GM06990 (cell line): ENCODE measurements around the gene CELF2.
"Not testable (repeated sequence)": the region's sequence is repeated elsewhere in the genome, so short reads cannot be mapped to it uniquely, and the experiment has no call there.

Experiments used
- DNase-seq: peaks from one replicate; pipeline ENCODE4 v3.0.0-alpha.2; 2011; ENCODE audit not compliant: insufficient read length; ENCODE audit errors: extremely low read depth
- H3K27me3 ChIP-seq: replicated peaks from 2 replicates; pipeline ENCODE4 v1.6.0; 2011; ENCODE audit warnings: low read length; ENCODE audit not compliant: control insufficient read depth, insufficient read depth
- H3K36me3 ChIP-seq: 2 replicates; pipeline ENCODE4 v1.5.1; 2011; ENCODE audit warnings: low read length; ENCODE audit not compliant: control insufficient read depth, insufficient read depth
- H3K4me3 ChIP-seq: replicated peaks from 2 replicates; pipeline ENCODE4 v1.5.1; 2011; ENCODE audit warnings: low read depth, mild to moderate bottlenecking, control low read depth, low read length
- TF ChIP-seq, protein P1 (sequence below): IDR thresholded peaks from 2 replicates; pipeline ENCODE4 v1.5.1; 2011; ENCODE audit warnings: low read length, control low read depth, mild to moderate bottlenecking, inconsistent platforms; ENCODE audit not compliant: insufficient read depth, poor library complexity, severe bottlenecking

CELF2 gene

DNA sequence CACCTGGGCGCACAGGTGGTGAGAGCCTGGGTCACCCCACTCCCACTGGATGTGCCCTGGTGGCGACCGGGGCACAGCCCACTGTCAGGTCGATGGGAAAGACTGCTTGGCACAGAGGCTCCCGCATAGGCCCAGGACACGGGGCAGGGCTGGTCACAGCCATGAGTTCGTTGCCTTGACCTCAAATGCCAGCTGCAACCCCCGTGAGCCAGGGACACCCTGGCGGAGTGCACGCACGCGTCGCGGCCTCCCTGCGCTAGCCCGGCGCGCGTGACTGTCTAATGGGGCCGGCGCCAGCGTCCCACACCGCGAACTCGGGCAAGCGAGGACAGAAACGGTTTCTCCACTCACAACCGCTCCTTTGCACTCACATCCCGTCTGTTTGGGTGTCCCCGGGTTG is 326.4 kb downstream of the CELF2 start:
- no peak for DNase-seq
- TF ChIP-seq, protein P1, sequence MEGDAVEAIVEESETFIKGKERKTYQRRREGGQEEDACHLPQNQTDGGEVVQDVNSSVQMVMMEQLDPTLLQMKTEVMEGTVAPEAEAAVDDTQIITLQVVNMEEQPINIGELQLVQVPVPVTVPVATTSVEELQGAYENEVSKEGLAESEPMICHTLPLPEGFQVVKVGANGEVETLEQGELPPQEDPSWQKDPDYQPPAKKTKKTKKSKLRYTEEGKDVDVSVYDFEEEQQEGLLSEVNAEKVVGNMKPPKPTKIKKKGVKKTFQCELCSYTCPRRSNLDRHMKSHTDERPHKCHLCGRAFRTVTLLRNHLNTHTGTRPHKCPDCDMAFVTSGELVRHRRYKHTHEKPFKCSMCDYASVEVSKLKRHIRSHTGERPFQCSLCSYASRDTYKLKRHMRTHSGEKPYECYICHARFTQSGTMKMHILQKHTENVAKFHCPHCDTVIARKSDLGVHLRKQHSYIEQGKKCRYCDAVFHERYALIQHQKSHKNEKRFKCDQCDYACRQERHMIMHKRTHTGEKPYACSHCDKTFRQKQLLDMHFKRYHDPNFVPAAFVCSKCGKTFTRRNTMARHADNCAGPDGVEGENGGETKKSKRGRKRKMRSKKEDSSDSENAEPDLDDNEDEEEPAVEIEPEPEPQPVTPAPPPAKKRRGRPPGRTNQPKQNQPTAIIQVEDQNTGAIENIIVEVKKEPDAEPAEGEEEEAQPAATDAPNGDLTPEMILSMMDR: no peak
- Histone ChIP-seq H3K27me3 (no peaks in the 10 kb centered on the region), H3K4me3 (no peak overlapping the region), H3K36me3 (no peaks in the 10 kb centered on the region)

DNA sequence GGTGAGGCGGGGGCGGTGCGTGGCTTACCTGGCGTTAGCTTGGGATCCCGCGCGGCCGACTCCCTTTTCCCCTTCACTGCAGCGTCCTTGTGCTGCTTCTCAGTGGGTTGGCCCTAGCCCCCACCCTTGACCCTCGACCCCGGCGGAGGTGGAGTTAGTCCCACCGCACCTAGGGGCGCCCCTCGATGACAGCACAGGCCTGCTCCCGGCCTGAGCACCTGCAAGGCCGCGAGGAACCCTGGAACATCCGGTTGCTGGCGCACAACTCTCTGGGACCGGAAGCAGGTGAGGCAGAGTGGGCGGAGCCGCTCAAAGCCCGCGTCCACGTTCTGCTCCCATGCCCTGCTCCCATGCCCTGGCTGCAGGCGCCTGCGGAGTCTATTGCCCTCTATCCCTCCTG is 326.9 kb downstream of the CELF2 start:
- Histone ChIP-seq H3K27me3 (no peaks in the 10 kb centered on the region), H3K36me3 (no peaks in the 10 kb centered on the region), H3K4me3 (no peak overlapping the region)
- TF ChIP-seq, protein P1: no peak
- DNase-seq: no peak

DNA sequence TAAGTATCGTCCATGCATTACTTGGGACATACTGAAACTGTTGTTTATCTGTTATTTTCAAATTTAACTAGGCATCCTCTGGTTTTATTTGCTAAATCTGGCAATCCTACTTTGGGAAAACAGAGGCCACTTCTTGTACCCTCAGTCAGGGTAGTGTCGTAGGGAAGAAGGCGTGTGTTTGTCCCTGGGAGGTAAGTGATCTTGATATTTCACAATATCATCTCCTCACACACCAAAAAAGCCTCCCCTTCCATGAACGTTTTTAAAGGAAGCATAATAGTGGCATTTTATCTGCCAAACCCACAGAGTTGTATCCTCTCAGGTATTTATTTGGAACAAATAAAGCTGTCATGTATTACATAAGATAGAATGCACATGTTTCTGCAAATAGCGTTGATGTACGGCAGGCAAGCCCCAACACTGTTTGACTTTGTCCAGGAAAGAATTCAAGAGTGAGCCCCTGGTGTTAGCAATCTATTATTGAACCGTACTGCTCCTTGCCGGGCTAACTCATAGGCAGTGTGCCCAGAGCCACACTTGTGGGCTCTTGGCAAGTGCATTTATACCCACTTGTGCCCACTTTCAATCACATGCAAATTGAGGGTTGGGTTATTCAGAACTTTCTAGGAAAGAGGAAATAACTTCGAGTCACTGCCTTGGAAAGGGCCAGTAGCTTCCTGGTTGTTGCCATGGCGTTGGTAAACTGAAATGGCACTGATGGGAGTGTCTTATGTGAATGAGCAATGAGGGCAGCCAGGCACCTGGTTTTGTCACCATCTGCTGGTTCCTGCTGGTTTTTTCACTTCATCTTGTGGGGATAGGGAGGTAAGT is 327.8 kb downstream of the CELF2 start:
- DNase-seq: no peak
- no peaks in the 10 kb centered on the region for H3K36me3 ChIP-seq

DNA sequence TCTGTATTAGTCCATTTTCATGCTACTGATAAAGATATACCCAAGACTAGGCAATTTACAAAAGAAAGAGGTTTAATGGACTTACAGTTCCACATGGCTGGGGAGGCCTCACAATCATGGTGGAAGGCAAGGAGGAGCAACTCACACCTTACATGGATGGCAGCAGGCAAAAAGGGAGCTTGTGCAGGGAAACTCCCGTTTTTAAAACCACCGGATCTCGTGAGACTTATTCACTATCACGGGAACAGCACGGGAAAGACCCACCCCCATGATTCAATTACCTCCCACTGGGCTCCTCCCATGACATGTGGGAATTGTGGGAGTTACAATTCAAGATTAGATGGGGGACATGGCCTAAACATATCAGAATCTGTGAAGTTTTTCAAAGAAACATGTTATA is 329.9 kb downstream of the CELF2 start:
- not testable (repeated sequence) for DNase-seq, H3K4me3 ChIP-seq, H3K27me3 ChIP-seq, H3K36me3 ChIP-seq

More for the DNA sequence above, 327.8 kb downstream of the CELF2 start:
- H3K4me3 ChIP-seq: no peak overlapping the region
- TF ChIP-seq, protein P1: peak; percentile 23
- no peaks in the 10 kb centered on the region for H3K27me3 ChIP-seq

DNA sequence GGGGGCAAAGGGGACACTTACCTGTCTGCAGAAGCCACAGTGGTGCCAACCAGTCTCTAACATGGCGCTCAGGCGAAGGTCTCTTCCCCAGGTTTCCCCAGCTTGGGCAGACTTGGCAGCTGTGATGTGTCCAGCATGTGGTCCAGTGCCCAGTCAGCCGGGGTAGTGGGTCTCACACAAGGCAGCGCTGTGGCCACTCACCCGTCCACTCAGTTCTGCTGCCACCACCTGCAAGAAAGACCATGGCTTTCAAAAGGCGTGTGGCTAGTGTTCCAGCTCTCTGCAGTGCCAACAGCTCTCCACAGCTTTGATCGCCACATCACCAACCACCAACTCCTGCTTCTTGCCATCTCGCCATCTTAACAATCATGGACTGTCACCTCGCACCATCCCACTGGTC is 334.1 kb downstream of the CELF2 start:
- no peaks in the 10 kb centered on the region for H3K36me3 ChIP-seq
- no peak for DNase-seq
- H3K4me3 ChIP-seq: no peak overlapping the region
- TF ChIP-seq, protein P1: no peak
- H3K27me3 ChIP-seq: no peaks in the 10 kb centered on the region

DNA sequence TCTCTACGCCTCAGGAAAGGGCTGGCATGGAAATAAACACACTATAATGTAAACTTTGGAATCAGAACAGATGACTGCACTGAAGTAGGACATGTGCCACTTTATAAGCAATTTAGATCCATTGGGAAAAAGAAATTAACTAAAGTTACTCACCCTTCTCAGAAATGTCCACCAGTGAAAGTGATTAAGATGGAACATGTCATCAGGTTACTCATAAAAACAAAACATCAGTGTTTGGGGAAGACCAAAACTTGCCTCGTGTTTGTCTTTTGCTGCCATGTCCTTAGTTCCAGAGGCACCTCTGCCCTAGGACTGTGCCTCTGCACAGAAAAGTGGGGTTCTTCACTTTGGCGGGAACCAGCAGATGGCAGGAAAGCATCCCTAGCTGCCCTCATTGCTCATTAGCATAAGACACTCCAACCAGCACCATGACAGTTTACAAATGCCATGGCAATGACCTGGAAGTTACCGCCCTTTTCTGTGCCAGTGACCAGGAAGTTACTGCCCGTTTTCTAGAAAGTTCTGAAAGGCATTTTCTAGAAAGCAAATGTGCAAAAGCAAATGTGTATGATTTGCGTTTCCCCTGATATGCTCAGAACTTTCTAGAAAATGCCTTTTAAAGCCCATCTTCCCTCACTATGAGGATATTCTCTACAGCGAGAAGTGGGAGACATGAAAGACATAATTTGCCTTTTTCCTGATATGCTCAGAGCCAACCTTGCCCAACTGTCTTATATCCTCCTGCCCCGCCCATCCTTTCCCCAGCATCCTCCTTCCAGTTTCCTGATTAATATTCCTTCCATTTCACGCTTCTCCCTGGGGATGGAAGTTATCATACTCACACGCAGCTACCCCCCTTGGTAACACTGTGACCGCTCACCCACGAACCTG is 335.6 kb downstream of the CELF2 start:
- Histone ChIP-seq H3K27me3 (no peaks in the 10 kb centered on the region), H3K4me3 (no peak overlapping the region), H3K36me3 (no peaks in the 10 kb centered on the region)
- DNase-seq: no peak
- TF ChIP-seq, protein P1: no peak
